ENCODE measurements around the gene ZNF888. TPM values are rescaled to one million over a fixed set of nuclear protein-coding genes. Genes with fewer than 3 reads are reported as not detected.

The ZNF888 gene
- total and polyA plus RNA-seq, 2 experiments from 2014 or later, result 0.76 to 1.6 TPM

Small RNA genes within 50 kb of the gene (small RNA-seq; reads per million reads assigned to genes)
- not detected for gene ZNF320 (ENCODE audit: low read depth, low replicate concordance)

Other genes starting within 250 kb of the ZNF888 start
- 6.7 and 7.7 TPM in 2 replicates for gene ZNF611, start 188.4 kb downstream of the ZNF888 start, total RNA-seq (2014; rRNA removed; shearing (Covaris generic))
- 5.5 and 7.8 TPM in 2 replicates for gene ZNF611, start 188.4 kb downstream of the ZNF888 start, polyA plus RNA-seq (2016; fragmentation: Nextera tagmentation; extraction: Ambion mirVana)
- gene ZNF600, start 136.6 kb downstream of the ZNF888 start, total RNA-seq (2014; rRNA removed; shearing (Covaris generic)), result 1.8 and 1.9 TPM in 2 replicates
- 3.2 and 3.5 TPM in 2 replicates for gene ZNF600, start 136.6 kb downstream of the ZNF888 start, polyA plus RNA-seq (2016; fragmentation: Nextera tagmentation; extraction: Ambion mirVana)
- gene ZNF28, start 101.8 kb downstream of the ZNF888 start, total RNA-seq (2014; rRNA removed; shearing (Covaris generic)), result 12.9 and 18.7 TPM in 2 replicates
- 13.4 and 13.7 TPM in 2 replicates for gene ZNF28, start 101.8 kb downstream of the ZNF888 start, polyA plus RNA-seq (2016; fragmentation: Nextera tagmentation; extraction: Ambion mirVana)
- 14.1 and 19.1 TPM in 2 replicates for gene ZNF468, start 65.8 kb downstream of the ZNF888 start, total RNA-seq (2014; rRNA removed; shearing (Covaris generic))
- 9.6 and 10.0 TPM in 2 replicates for gene ZNF468, start 65.8 kb downstream of the ZNF888 start, polyA plus RNA-seq (2016; fragmentation: Nextera tagmentation; extraction: Ambion mirVana)
- 3.8 and 16.4 TPM in 2 replicates for gene ZNF320, start 25.8 kb downstream of the ZNF888 start, total RNA-seq (2014; rRNA removed; shearing (Covaris generic))
- 4.3 and 5.3 TPM in 2 replicates for gene ZNF320, start 25.8 kb downstream of the ZNF888 start, polyA plus RNA-seq (2016; fragmentation: Nextera tagmentation; extraction: Ambion mirVana)
- 3.0 and 6.7 TPM in 2 replicates for gene ZNF816, start 39.5 kb upstream of the ZNF888 start, total RNA-seq (2014; rRNA removed; shearing (Covaris generic))
- gene ZNF816, start 39.5 kb upstream of the ZNF888 start, polyA plus RNA-seq (2016; fragmentation: Nextera tagmentation; extraction: Ambion mirVana), result 4.3 and 4.7 TPM in 2 replicates
- not detected in 2 replicates for gene ERVV-1, start 90.5 kb upstream of the ZNF888 start, total RNA-seq (2014; rRNA removed; shearing (Covaris generic))
- not detected in 2 replicates for gene ERVV-1, start 90.5 kb upstream of the ZNF888 start, polyA plus RNA-seq (2016; fragmentation: Nextera tagmentation; extraction: Ambion mirVana)
- gene ERVV-2, start 121.3 kb upstream of the ZNF888 start, total RNA-seq (2014; rRNA removed; shearing (Covaris generic)), result not detected in 2 replicates
- not detected in 2 replicates for gene ERVV-2, start 121.3 kb upstream of the ZNF888 start, polyA plus RNA-seq (2016; fragmentation: Nextera tagmentation; extraction: Ambion mirVana)
- gene ZNF160, start 180.0 kb upstream of the ZNF888 start, total RNA-seq (2014; rRNA removed; shearing (Covaris generic)), result 20.2 and 23.0 TPM in 2 replicates
- gene ZNF160, start 180.0 kb upstream of the ZNF888 start, polyA plus RNA-seq (2016; fragmentation: Nextera tagmentation; extraction: Ambion mirVana), result 18.2 and 20.6 TPM in 2 replicates
- gene ZNF415, start 209.5 kb upstream of the ZNF888 start, total RNA-seq (2014; rRNA removed; shearing (Covaris generic)), result 9.4 and 18.7 TPM in 2 replicates
- 7.9 and 8.9 TPM in 2 replicates for gene ZNF415, start 209.5 kb upstream of the ZNF888 start, polyA plus RNA-seq (2016; fragmentation: Nextera tagmentation; extraction: Ambion mirVana)
- 4.6 and 7.3 TPM in 2 replicates for gene ZNF347, start 235.6 kb upstream of the ZNF888 start, total RNA-seq (2014; rRNA removed; shearing (Covaris generic))
- gene ZNF347, start 235.6 kb upstream of the ZNF888 start, polyA plus RNA-seq (2016; fragmentation: Nextera tagmentation; extraction: Ambion mirVana), result 2.7 and 3.2 TPM in 2 replicates

Measured in GM23248 (cell line).